B cell (primary cell): Measurements from ENCODE around the gene ELK4.

ENCODE experiments used
- EZH2 ChIP-seq: IDR thresholded peaks from 2 replicates; pipeline ENCODE4 v1.6.1; 2012; ENCODE audit warnings: borderline replicate concordance, low read depth, mild to moderate bottlenecking, moderate library complexity, low read length; ENCODE audit not compliant: insufficient read depth, poor library complexity, severe bottlenecking
- TF ChIP-seq, protein P1 (sequence below): fragments of 200-600 bp; IDR thresholded peaks from one replicate; pipeline ENCODE4 v1.8.0; 2022; ENCODE audit warnings: antibody characterized with exemption, mild to moderate bottlenecking

- TF ChIP-seq, protein P1, sequence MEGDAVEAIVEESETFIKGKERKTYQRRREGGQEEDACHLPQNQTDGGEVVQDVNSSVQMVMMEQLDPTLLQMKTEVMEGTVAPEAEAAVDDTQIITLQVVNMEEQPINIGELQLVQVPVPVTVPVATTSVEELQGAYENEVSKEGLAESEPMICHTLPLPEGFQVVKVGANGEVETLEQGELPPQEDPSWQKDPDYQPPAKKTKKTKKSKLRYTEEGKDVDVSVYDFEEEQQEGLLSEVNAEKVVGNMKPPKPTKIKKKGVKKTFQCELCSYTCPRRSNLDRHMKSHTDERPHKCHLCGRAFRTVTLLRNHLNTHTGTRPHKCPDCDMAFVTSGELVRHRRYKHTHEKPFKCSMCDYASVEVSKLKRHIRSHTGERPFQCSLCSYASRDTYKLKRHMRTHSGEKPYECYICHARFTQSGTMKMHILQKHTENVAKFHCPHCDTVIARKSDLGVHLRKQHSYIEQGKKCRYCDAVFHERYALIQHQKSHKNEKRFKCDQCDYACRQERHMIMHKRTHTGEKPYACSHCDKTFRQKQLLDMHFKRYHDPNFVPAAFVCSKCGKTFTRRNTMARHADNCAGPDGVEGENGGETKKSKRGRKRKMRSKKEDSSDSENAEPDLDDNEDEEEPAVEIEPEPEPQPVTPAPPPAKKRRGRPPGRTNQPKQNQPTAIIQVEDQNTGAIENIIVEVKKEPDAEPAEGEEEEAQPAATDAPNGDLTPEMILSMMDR: no peak
- TF ChIP-seq EZH2: no peak
Observed at GRCh38 chr1:205623646-205624045, 8.2 kb downstream of the ELK4 start.
